Aorta (tissue), 5 donors: ENCODE measurements around the gene FBXO21. TPM values are rescaled to one million over a fixed set of nuclear protein-coding genes. Genes with fewer than 3 reads are reported as not detected.

ENCODE experiments used
- ATAC-seq: fragments of 200-7000 bp; cut with Tn5 transposase; one replicate; pipeline ENCODE4 v1.9.1; 2022; ENCODE audit warnings: moderate library complexity; ENCODE audit not compliant: low FRiP score
- DNase-seq, 2 donors: peaks; one replicate each; pipeline ENCODE4 v3.0.0-alpha.2; 2020
- H3K27ac ChIP-seq, 2 donors: one replicate each; pipeline ENCODE4 v1.5.1; 2013; ENCODE audit warnings: low read length in 2 of 2, mild to moderate bottlenecking in 2 of 2, moderate library complexity in 2 of 2, control low read depth in 1 of 2, inconsistent platforms in 1 of 2, low read depth in 1 of 2
- H3K27me3 ChIP-seq, 2 donors: one replicate each; pipeline ENCODE4 v1.6.1; 2013; ENCODE audit warnings: control low read depth in 1 of 2, low read length in 1 of 2, mild to moderate bottlenecking in 1 of 2, moderate library complexity in 1 of 2; ENCODE audit not compliant: insufficient read depth in 2 of 2, control insufficient read depth in 1 of 2
- H3K36me3 ChIP-seq, 2 donors: one replicate each; pipeline ENCODE4 v1.6.1; 2013; ENCODE audit warnings: control low read depth in 1 of 2, low read length in 1 of 2, mild to moderate bottlenecking in 1 of 2; ENCODE audit not compliant: insufficient read depth in 2 of 2, control insufficient read depth in 1 of 2
- H3K4me1 ChIP-seq, 2 donors: one replicate each; pipeline ENCODE4 v1.6.1; 2013; ENCODE audit warnings: low read length in 2 of 2, control low read depth in 1 of 2, mild to moderate bottlenecking in 1 of 2, moderate library complexity in 1 of 2; ENCODE audit not compliant: insufficient read depth in 2 of 2, control insufficient read depth in 1 of 2
- H3K4me3 ChIP-seq, 2 donors: one replicate each; pipeline ENCODE4 v1.5.1; 2013; ENCODE audit warnings: low read length in 2 of 2, control low read depth in 1 of 2, mild to moderate bottlenecking in 1 of 2
- H3K9me3 ChIP-seq: one replicate; pipeline ENCODE4 v1.6.1; 2013; ENCODE audit warnings: mild to moderate bottlenecking, low read length; ENCODE audit not compliant: control insufficient read depth
- WGBS, 2 donors: extraction: QIAGEN DNeasy Blood & Tissue Kit; methylation state at CpG; one replicate each; pipeline ENCODE4 v1.1.7; 2013; 5-methylcytosine and 5-hydroxymethylcytosine counted together
- intact Hi-C, 2 donors: fragments of 100-400 bp; cut with DNase I; formaldehyde crosslinking; loops; one replicate each; pipeline versions ENCODE4 v1.14.2 to v1.15.0; 2022
- polyA plus RNA-seq, 2 donors: library from polyadenylated mRNA; stranded (reverse); fragments of 200-250 nt; gene quantifications; one replicate each; pipeline ENCODE4 v1.2.3, GENCODE V29; 2013
- total RNA-seq, 2 donors: library from RNA; stranded (reverse); fragmentation: NEBNext Ultra II Directional; extraction: Animal tissue kit (Norgen Biotek cat#: 25700); gene quantifications; one replicate each; pipeline ENCODE4 v1.2.1, GENCODE V29; 2021
- donor health status: healthy with polysubstance abuse.
- donor health status: Bipolar disorder and iron deficiency.
- donor health status: DM: no; HTN: no; CAD: no.
- donor health status: DM: no; HTN: no; CAD: no.
- donor health status: DM: yes; HTN: yes; CAD: no.

Gene FBXO21
- total and polyA plus RNA-seq, 4 donors = 9.3 to 35.8 (median 22.7) TPM

GRCh38 chr12:117142094-117142493, 48.2 kb downstream of the FBXO21 start:
- Histone ChIP-seq H3K27ac (no peak overlapping the region), H3K27me3 (no peaks in the 10 kb centered on the region), H3K4me1 (no peaks in the 10 kb centered on the region), H3K9me3 (no peaks in the 10 kb centered on the region), H3K36me3 (peaks cover 4% of the 10 kb centered on the region in 2 donors), H3K4me3 (no peak overlapping the region)
- intact Hi-C loops = no loop called here
- DNase-seq (no peak), ATAC-seq (no peak)
- 91 to 92% methylated on average over 12 of the region's 12 CpGs for WGBS, 2 donors

- Histone ChIP-seq H3K4me1 (no peaks in the 10 kb centered on the region), H3K27me3 (no peaks in the 10 kb centered on the region), H3K4me3 (no peak overlapping the region), H3K9me3 (no peaks in the 10 kb centered on the region), H3K36me3 (peaks cover 4% of the 10 kb centered on the region in 2 donors), H3K27ac (no peak overlapping the region)
- DNase-seq (no peak), ATAC-seq (peak; percentile 28)
- WGBS, 2 donors = 80 to 83% methylated on average over 29 of the region's 29 CpGs
- intact Hi-C loops = no loop called here
Observed at GRCh38 chr12:117141097-117141898, 49.0 kb downstream of the FBXO21 start.

- Histone ChIP-seq H3K36me3 (peaks cover 1 to 2% of the 10 kb centered on the region in 2 donors), H3K4me3 (no peak overlapping the region), H3K4me1 (no peaks in the 10 kb centered on the region), H3K27ac (no peak overlapping the region), H3K9me3 (no peaks in the 10 kb centered on the region), H3K27me3 (no peaks in the 10 kb centered on the region)
- DNase-seq (no peak), ATAC-seq (no peak)
- intact Hi-C loops = no loop called here
- 50 to 53% methylated on average over 12 of the region's 12 CpGs for WGBS, 2 donors
Observed at GRCh38 chr12:117140397-117141096, 49.7 kb downstream of the FBXO21 start.

- Histone ChIP-seq H3K4me3 (no peak overlapping the region), H3K4me1 (no peaks in the 10 kb centered on the region), H3K9me3 (no peaks in the 10 kb centered on the region), H3K27ac (no peak overlapping the region), H3K27me3 (no peaks in the 10 kb centered on the region), H3K36me3 (no peaks in the 10 kb centered on the region)
- ATAC-seq (no peak), DNase-seq (no peak)
- 91 to 93% methylated on average over 5 of the region's 5 CpGs for WGBS, 2 donors
- intact Hi-C loops = no loop called here
Observed at GRCh38 chr12:117139025-117139717, 51.1 kb downstream of the FBXO21 start.

- Histone ChIP-seq H3K4me1 (no peaks in the 10 kb centered on the region), H3K36me3 (no peaks in the 10 kb centered on the region), H3K9me3 (no peaks in the 10 kb centered on the region), H3K27me3 (no peaks in the 10 kb centered on the region), H3K27ac (no peak overlapping the region), H3K4me3 (no peak overlapping the region)
- intact Hi-C loops = no loop called here
- no peak for ATAC-seq
- no peak for DNase-seq
- whole genome bisulfite sequencing, 2 donors = 92 to 100% methylated on average over 2 of the region's 2 CpGs
Observed at GRCh38 chr12:117134721-117135120, 55.5 kb downstream of the FBXO21 start.

- Histone ChIP-seq H3K4me1 (no peaks in the 10 kb centered on the region), H3K4me3 (no peak overlapping the region), H3K36me3 (no peaks in the 10 kb centered on the region), H3K27me3 (no peaks in the 10 kb centered on the region), H3K9me3 (no peaks in the 10 kb centered on the region), H3K27ac (no peak overlapping the region)
- ATAC-seq (no peak), DNase-seq (no peak)
- 12 to 14% methylated on average over 10 of the region's 10 CpGs for WGBS, 2 donors
- intact Hi-C loops = no loop called here
Observed at GRCh38 chr12:117134059-117134458, 56.2 kb downstream of the FBXO21 start.

- H3K36me3 ChIP-seq = no peaks in the 10 kb centered on the region
- no peaks in the 10 kb centered on the region for H3K4me1 ChIP-seq
- no peak for ATAC-seq
- DNase-seq = no peak
- intact Hi-C loops = no loop called here
- no peak overlapping the region for H3K4me3 ChIP-seq
- WGBS, 2 donors = 84 to 85% methylated on average over 7 of the region's 7 CpGs
- no peaks in the 10 kb centered on the region for H3K9me3 ChIP-seq
- H3K27ac ChIP-seq = no peak overlapping the region
- no peaks in the 10 kb centered on the region for H3K27me3 ChIP-seq
Observed at GRCh38 chr12:117130801-117131200, 59.5 kb downstream of the FBXO21 start.

- Histone ChIP-seq H3K36me3 (no peaks in the 10 kb centered on the region), H3K27ac (no peak overlapping the region), H3K9me3 (no peaks in the 10 kb centered on the region), H3K27me3 (no peaks in the 10 kb centered on the region), H3K4me1 (no peaks in the 10 kb centered on the region), H3K4me3 (no peak overlapping the region)
- intact Hi-C loops = no loop called here
- ATAC-seq (no peak), DNase-seq (no peak)
- WGBS, 2 donors = 93% methylated on average over 5 of the region's 5 CpGs
Observed at GRCh38 chr12:117129391-117129790, 60.9 kb downstream of the FBXO21 start.
